GM21825 (cell line): ENCODE results near the gene LRRC55.

Experiments used
- ATAC-seq: cut with Tn5 transposase; IDR thresholded peaks from one replicate; pipeline ENCODE4 v1.9.1; 2021; ENCODE audit warnings: mild to moderate bottlenecking, moderate library complexity; ENCODE audit not compliant: unreplicated experiment

Gene LRRC55

DNA sequence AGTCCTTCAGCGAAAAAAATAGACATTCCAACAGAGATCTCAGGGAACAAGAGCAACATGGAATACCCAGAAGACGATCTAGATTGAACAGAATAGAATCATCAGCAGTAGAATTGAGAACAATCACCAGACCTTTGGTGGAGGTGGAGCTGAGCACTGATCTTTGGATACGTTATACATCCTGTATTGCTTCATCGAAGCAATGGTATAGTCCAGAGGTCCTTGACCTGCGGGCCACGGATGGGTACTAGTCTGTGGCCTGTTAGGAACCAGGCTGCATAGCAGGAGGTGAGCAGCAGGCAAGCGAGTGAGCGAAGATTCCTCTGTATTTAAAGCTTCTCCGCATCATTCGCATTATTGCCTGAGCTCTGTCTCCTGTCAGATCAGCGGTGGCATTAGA, 17.6 kb downstream of the LRRC55 start:
- no peak for ATAC-seq

DNA sequence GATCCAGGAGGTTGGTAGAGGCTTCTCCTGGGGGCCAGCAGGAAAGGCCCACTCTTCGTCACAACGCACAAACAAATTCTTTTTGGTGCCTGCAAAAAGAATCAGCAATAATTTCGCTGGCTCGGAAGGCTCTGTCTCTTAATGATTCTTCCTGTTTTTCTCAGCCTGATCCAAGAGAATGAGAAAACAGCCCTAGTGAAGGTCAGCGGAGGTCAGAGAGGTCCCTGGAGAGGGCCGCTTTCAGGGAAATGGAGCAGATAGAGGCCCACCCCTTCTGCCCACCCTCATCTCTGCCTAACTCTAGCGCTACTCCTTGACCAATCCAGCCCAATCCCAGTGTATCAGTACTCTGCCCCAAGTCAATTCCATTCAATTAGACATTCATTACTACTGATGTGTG, 19.2 kb downstream of the LRRC55 start:
- ATAC-seq: no peak

DNA sequence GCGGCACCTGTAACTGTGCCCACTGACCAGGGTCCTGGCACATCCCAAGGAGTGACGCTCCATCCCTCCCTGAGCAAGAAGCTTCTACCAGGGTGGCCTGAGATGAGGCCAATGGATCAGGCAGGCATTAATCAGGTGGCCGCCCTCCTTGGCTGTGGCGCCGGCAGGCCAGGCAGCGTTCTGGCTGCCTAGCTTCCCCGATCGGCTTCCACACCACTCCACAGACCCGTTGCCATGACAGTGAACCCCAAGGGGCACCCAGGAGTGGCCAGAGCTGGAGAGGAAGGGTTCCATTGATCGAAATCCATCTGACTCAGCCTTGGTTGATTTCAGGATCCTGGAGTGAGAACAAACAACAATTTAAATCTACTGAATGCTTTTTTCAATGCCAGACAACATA, 20.5 kb downstream of the LRRC55 start:
- no peak for ATAC-seq

DNA sequence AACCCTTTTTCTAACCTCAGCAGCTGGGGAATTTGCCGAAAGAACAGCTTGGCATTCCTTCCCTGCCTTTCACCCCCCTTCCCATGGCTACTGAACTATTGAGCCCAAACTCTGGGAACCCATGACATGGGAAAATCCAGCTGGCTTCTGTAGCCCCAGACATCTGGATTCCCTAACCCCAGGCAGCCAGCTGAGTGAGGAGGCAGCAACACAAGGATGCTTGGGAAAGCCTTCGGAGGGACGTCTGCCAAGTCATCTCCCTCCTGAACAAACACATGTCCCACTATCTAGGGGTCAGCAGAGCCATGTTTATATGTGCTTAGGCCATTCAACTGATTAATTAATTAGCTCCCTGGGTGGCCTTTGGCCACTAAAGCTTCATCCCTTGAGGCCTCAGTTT, 21.6 kb downstream of the LRRC55 start:
- ATAC-seq: no peak

DNA sequence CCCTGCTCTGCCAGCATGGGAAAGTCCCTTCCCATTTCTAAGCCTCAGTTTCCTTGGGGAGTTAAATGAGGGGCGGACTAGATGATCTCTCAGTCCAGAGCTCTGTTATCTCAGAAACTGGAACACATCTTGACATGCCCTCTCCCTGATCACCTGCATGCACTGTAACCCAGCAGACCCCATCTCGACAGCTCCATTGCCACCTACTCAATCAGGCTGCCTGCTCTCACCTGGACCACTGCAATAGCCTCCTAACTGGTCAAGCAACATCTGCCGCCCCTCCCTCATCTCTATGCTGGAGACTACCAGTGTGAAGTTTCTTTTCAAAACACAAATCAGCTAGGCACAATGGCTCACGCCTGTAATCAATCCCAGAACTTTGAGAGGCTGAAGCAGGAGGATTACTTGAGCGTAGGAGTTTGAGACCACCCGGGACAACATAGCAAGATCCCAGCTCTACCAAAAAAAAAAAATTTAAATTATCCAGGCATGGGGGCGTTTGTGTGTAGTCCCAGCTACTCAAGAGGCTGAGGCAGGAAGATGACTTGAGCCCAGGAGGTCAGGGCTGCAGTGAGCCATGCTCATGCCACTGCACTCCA, 22.2 kb downstream of the LRRC55 start:
- ATAC-seq: no peak

DNA sequence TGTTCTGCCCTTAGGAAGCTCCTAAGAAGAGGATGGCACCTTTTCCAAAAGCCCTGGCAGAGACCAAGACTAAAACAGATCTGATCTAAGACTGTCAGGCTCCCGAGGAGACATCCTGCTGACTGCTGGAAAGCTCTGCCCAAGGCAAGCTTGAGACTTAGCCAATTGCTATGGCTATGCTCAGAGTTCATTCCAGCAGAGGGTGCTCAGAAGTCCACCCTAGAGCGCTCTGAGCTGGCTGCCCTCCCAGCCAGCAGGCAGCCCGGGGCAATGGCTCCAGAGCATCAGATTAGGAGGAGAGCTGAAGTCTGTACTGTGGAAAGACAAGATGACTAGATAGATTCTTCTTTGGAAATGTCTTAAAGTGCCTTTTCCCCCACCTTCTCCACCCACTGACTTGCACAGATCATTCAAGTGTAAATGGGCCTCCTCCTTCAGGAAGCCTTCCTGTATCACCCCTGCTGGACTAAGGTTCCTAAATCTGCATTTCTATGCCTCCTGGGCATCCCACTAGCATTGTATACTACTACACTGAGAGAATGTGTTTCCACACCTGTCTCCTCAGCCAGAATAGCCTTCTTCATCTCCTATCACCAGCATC, 23.4 kb downstream of the LRRC55 start:
- no peak for ATAC-seq

DNA sequence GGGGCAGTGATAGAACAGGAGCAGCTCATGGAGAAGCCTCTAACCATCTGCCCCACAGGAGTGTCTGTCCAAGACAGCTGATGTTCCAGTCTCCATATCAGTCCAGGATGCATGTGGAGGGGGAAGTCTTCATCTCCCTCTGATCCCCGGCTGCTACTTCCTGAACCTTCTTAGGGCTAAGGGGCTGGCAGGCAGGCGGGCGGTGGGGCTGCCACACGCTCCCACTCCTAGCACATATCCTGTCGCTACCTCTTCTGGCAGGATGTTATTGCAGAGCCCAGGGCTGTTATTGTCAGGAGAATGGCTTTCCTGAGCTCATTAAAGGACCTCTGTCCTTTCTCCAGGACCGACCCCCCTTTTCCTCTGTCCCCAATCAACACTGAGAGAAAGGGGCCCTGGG, 25.4 kb downstream of the LRRC55 start:
- ATAC-seq: no peak

DNA sequence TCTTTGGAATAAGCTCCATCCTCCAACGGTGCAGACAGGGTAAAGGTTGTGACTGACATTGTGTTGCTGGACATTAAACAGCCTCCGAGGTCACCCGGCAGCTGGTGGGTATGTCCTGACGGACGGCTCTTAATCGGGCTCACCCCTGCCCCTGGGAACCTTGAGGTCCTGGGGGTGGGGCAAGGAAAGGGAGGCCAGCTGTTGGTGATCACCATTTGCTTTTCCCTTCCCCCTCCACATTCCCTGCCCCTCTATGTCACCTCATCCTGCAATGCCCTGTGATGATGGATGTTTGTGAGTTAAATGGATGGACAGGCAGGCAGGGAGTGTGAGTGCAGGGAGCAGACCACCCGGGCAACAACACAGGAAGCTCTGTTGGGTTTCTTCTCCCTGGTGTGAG, 29.0 kb downstream of the LRRC55 start:
- ATAC-seq: no peak

DNA sequence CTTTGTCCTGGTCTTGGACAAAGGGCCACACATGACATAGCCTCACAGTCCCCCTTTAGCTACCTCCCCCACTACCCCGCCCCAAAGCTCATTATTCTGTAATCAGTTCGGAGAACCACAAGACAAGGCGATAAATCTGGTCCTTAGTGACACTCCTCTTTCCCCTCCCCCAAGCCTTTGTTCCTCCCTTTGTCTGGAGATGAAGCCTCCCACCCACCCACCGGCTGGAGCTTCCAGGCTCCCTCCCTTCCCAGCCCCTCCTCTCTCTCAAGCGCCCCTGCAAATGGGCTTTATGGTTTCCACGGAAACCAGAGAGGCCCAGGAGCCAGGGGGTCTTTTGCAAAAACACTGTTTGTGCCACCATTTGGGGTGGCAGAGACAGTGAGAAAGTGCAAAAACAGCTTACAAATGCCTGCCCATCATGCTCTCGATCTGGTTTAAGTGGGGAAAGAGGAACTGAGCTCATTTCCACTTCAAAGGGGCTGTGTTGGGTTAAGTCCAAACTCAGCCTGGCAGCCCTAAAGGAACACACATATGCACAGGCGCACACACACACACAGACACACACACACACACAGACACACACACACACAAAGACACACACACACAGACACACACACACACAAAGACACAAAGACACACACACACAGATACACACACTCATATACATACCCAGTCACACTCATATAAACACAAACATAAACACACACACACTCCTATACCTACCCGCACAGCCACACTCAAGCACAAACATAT, 31.8 kb downstream of the LRRC55 start:
- no peak for ATAC-seq

DNA sequence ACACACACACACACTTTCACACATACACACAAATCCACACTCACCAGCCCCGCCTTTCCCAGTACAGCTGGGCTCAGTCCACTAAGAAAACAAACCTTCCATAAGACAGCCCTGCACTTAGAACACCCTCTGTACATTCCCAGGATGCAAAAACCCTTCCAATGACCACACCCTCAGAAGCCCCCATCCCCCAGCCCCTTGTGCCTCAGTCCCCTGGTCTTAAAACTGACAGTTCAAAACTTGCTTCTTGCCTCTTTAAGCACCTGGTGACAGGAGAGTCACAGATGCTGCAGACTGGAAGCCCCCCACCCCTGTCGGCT, 32.3 kb downstream of the LRRC55 start:
- no peak for ATAC-seq

DNA sequence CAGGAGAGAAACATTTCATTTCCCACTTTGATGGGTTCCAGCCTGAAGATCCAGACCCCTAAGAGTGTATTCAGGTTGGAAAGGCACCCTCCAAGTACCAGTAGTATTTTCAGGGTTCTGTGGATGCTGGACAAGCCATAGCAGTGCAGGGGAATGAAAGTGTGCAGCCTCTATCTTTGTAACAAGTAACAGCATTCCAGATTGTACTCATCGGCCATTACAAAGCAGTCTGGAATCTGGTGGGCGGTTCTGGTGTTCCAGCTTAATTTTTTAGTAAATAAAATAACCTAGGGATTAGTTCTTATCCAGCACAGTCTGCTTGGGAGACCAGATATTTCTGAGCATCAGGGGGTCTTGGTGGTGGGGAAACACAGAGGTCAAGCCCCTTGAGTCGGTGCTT, 32.7 kb downstream of the LRRC55 start:
- no peak for ATAC-seq

DNA sequence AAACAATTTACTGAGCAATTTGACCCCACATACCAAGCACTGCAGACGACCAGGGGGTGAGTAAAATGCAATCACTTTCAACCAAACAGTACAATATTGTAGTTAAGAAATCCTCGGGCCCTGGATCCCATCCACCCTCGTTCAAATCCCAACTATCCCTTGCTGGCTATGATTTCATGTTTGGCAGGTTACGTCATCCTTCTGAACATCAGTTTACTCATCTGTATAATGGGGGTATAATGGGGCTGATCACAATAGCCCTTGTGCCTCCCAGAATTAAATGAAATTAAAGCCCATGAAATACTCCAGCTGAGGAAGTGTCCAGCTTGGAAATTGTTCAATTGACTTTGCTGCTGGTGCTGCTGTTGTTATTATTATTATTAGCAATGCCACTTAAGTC, 34.7 kb downstream of the LRRC55 start:
- no peak for ATAC-seq

DNA sequence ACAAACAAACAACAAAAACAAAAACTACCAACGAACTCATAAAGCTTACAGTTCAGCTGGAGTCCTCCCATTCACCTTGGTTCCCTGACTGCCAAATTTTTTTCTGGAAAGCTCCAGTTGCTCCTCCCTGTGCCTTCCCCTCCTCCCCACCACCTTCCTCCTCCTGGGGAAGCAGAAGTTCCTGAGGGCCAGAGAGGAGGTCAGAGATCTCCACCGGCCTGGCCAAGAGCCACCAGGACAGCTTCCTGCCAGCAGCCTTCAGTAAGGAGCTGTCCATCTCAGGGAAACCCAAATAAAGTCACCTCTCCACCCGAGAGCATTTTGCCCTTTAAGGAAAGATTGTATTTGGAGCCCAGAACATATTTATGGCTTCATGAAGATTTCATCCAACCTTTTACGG, 35.3 kb downstream of the LRRC55 start:
- no peak for ATAC-seq

DNA sequence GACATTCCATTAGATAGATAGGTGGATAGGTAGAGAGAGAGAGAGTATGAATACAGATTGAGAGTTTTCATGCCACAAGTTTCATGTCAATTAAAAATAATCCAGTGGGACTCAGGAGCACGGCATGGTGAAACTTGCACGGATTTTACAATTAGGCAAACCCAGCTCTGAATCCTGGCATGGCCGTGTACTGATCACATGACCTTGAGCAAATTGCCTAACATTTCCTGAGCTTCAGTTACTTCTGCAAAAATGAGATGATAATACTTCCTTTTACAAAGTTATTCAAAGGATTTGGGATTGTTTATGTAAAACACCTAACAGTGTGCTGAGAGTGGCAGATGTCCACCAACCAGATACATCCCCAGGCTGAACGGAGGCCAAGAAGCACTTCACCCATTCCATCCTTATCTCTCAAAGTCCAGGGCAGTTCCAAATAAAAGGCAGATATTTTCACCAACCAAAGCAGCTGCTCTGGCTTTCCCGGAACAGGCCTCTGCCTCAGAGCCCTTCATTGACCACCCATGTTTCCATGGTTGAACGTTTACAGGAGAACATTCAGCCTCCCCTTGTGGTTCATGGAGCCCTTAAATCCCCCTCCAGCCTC, 37.4 kb downstream of the LRRC55 start:
- no peak for ATAC-seq

DNA sequence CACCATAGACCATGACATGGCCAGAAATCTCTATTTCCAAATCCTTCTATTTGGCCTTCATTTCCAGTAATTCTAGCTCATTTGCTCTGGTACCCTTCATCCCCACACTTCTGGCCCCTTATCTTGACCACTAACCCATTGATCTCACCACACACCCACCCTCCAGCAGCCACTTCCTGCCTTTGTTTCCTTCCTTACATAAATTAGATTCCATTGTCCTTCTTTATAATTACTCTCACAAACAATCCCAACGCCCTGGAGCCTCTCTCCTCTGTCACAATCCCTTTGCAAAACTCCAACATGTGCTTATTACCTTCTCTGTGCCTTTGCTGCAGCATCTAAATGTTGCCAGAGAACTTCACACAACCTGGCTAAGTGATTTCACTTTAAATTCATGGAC, 40.5 kb downstream of the LRRC55 start:
- ATAC-seq: no peak

DNA sequence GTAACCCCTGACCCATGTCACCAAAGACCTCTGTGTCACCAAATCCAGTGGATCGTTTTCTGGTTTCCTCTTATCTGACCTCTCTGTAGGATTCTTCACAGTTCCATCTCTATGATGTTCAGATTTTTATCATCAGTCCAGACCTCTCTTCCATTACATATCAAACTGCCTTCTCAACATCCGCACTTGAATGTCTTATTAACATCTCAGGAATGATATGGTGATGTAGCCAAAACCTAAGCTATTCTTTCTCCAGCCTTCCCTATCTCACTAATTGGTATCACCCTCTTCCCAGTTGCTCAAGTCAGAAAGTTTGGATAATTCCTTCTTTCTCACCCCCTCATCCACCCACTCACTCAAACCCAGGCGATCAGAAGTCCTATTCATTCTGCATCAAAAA, 41.8 kb downstream of the LRRC55 start:
- ATAC-seq: no peak

DNA sequence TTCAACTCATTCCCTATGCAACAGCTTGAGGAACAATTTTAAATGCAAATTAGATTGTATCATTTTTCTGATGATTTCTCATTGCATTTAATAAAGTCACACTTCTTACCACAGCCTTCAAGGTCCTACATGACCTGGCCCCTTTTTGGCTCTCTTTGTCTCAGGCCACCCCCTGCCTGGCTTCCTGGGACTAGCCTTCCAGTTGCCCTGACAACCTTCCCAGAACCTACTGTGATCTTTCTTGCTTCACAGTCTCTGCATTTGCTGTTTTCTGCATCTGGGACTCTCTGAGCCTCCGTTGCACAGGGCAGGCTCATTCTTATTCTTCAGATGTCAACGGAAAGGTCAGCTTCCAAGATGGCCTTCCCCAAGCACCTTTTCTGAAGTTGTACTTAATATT, 42.4 kb downstream of the LRRC55 start:
- ATAC-seq: no peak

DNA sequence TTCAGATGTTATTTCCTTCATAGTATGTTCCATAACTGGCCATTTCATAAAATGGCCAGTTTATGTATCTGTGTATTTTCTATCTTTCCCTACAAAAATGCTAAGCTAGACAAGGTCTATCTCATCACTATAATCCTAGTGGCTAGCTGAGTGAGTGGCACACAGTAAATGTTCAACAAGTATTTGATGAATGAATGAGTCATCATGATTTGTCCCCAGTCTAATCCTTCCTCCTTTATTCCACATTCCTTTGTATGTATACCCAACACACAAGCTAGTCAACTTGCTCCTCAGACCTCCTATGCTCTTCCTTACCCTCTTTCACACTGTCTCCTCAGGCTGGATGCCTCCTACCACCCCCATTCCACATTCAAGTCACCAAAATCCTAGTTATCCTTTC, 42.8 kb downstream of the LRRC55 start:
- no peak for ATAC-seq

DNA sequence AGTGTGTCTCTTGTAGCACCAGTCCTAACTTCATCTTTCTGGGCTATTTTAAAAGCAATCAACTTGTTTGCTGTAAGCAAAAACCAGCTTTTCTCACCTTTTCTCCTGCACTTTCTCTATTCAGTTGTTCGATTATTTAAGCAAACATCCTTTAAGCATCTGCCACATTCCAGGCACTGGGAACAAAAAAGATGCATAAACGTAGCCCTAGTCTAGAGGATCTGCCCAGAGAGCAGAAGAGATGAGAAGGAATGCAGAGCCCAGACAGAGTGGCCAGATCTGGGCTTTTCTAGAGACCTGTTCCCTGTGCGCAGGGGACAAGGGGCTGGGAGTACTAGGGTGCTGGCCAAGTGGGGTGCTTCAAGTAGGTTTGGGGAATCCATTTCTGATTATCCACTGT, 46.8 kb downstream of the LRRC55 start:
- ATAC-seq: no peak

DNA sequence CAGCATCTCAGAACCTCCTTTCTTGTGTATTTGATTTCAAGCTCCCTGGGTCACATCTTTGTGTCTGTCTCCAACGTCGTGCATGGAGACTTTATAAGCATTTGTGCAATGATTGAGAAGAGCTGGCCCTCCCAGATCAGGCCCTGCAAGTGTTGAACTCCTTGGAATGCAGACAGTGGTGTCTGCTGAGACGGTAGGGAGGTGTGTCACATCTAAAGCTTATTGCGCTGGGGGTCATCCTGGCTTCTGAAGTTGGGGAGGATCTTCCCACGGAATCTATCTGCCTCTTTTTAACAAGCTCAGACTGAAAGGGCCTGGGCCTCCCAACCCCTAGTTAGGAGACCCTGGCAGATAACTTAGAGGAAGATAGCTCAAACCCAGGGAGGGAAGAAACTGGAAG, 48.6 kb downstream of the LRRC55 start:
- ATAC-seq: no peak

DNA sequence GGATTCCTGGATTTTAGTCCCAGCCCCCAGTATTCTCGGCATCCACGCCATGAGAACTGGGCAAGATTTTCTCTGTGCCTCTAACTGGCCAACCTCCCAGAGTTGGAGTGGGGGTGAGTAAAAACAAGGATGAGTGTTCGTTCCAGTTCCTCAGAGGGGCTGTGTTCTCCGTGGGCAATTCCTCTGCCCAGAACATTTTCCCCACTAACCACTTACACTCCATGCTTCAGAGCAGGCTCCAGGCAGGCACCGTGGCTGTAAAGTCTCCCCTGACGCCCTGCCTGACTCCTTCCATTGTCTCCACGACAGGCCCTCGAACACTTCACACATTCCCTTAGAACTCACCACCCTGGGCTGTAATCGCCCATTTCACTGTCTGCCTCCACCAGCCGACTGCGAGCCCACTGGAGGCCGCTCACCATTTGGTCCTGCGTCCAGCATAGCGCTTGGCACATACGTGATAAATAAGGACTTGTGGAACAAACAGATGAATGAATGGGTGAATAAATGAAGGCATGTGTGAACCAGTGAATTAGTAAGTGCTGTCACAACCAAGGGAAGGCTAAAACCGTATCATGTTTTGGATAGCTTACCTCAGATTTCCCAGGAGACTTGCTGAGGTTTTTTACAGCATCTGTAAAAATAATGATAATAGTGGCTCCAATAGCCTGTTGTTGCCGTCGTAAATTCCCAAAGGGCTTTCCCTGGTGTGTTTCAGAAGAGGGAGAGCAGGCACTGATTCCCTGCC, 49.2 kb downstream of the LRRC55 start:
- no peak for ATAC-seq
